Measurements from ENCODE around the gene CHST11.

DNA sequence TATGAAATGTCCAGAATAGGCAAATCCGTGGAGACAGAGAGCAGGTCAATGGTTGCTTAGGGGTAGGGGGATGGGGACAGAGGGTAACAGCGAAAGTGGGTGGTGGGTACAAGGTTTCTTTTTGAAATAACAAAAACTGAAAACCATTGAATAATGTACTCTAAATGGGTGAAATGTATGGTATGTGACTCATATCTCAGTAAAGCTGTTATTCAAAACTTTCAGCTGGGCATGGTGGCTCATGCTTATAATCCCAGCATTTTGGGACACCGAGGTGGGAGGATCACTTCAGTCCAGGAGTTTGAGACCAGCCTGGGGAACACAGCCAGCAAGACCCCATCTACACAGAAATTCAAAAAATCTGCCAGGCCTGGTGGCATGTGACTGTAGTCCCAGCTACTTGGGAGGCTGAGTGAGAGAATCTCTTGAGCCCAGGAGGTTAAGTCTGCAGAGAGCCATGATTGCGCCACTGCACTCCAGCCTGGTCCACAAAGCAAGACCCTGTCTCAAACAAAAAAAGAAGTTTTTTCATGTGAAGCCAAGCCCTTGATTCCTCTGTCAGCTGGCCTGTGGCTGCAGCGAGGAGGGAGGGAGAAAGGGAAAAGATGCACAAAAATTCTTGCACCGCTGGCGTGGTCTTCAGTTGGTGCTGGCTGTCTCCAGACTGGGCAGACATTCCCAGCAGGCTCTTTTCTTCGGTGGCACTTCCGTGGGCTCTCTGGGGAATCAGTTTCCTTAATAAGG is 253.1 kb downstream of the CHST11 start:
- TF ChIP-seq BHLHE40 (IDR thresholded peaks at IDR 0.05; ENCODE audit: low read length) (no peak), SIRT6 (IDR thresholded peaks at IDR 0.05; ENCODE audit: low read depth, low read length) (no peak), POLR3A (IDR thresholded peaks at IDR 0.05; ENCODE audit: borderline replicate concordance, extremely low read depth, insufficient read depth, insufficient read length) (no peak)
- TF ChIP-seq, protein P1, sequence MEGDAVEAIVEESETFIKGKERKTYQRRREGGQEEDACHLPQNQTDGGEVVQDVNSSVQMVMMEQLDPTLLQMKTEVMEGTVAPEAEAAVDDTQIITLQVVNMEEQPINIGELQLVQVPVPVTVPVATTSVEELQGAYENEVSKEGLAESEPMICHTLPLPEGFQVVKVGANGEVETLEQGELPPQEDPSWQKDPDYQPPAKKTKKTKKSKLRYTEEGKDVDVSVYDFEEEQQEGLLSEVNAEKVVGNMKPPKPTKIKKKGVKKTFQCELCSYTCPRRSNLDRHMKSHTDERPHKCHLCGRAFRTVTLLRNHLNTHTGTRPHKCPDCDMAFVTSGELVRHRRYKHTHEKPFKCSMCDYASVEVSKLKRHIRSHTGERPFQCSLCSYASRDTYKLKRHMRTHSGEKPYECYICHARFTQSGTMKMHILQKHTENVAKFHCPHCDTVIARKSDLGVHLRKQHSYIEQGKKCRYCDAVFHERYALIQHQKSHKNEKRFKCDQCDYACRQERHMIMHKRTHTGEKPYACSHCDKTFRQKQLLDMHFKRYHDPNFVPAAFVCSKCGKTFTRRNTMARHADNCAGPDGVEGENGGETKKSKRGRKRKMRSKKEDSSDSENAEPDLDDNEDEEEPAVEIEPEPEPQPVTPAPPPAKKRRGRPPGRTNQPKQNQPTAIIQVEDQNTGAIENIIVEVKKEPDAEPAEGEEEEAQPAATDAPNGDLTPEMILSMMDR (IDR thresholded peaks at IDR 0.05 in 2 of 3, conservative IDR thresholded peaks at IDR 0.05 in 1 of 3; ENCODE audit: insufficient read depth in 2 of 3, low read depth in 1 of 3, low read length in 3 of 3), result no peak
